Measurements from ENCODE around the gene NXN. TPM values are rescaled to one million over a fixed set of nuclear protein-coding genes. Genes with fewer than 3 reads are reported as not detected.

Gene NXN
- total and polyA plus RNA-seq, 7 donors: 33.4 to 92.5 (median 73.8) TPM

- H3K4me1 ChIP-seq: peaks cover 47% of the 10 kb centered on the region
- peak overlapping the region; percentile 23 for H3K27ac ChIP-seq
- intact Hi-C loops (cut with DNase I): no loop called here
- no peak for ATAC-seq
- TF ChIP-seq CTCF (IDR thresholded peaks at IDR 0.05): no peak
- DNase-seq: peak in 1 of 2 donors; percentile 15
- no peak overlapping the region for H3K4me3 ChIP-seq
- H3K36me3 ChIP-seq (ENCODE audit: insufficient read depth in 1 of 2, low read depth in 1 of 2): no peaks in the 10 kb centered on the region
- H3K27me3 ChIP-seq (ENCODE audit: insufficient read depth in 3 of 3, low read length in 2 of 3): no peaks in the 10 kb centered on the region
- WGBS, 3 donors: 50 to 69% (median 54%) methylated on average over 9 of the region's 9 CpGs
- no peaks in the 10 kb centered on the region for H3K9me3 ChIP-seq
These were observed 49.3 kb downstream of the NXN start for GRCh38 chr17:930258-930657.

- H3K27me3 ChIP-seq (ENCODE audit: insufficient read depth in 3 of 3, low read length in 2 of 3): no peaks in the 10 kb centered on the region
- intact Hi-C loops (cut with DNase I): no loop called here
- no peak for TF ChIP-seq CTCF (IDR thresholded peaks at IDR 0.05)
- H3K4me1 ChIP-seq: peaks cover 47% of the 10 kb centered on the region
- ATAC-seq: no peak
- H3K27ac ChIP-seq: peak overlapping the region; percentile 23
- WGBS, 3 donors: 38 to 58% (median 52%) methylated on average over 8 of the region's 8 CpGs
- H3K4me3 ChIP-seq: no peak overlapping the region
- H3K9me3 ChIP-seq: no peaks in the 10 kb centered on the region
- H3K36me3 ChIP-seq (ENCODE audit: insufficient read depth in 1 of 2, low read depth in 1 of 2): no peaks in the 10 kb centered on the region
- DNase-seq: no peak
These were observed 50.0 kb downstream of the NXN start for GRCh38 chr17:929586-929985.

- Histone ChIP-seq H3K27me3 (ENCODE audit: insufficient read depth in 3 of 3, low read length in 2 of 3) (no peaks in the 10 kb centered on the region), H3K27ac (no peak overlapping the region), H3K4me3 (no peak overlapping the region), H3K9me3 (no peaks in the 10 kb centered on the region), H3K36me3 (ENCODE audit: insufficient read depth in 1 of 2, low read depth in 1 of 2) (no peaks in the 10 kb centered on the region), H3K4me1 (peaks cover 36% of the 10 kb centered on the region)
- ATAC-seq: no peak
- DNase-seq: no peak
- 81 to 84% (median 84%) methylated on average over 17 of the region's 17 CpGs for WGBS, 3 donors
- intact Hi-C loops (cut with DNase I): no loop called here
- TF ChIP-seq CTCF (IDR thresholded peaks at IDR 0.05): no peak
These were observed 51.7 kb downstream of the NXN start for GRCh38 chr17:927611-928461.

GRCh38 chr17:925817-926216, 53.8 kb downstream of the NXN start:
- no peaks in the 10 kb centered on the region for H3K9me3 ChIP-seq
- WGBS, 3 donors: 81 to 86% (median 85%) methylated on average over 6 of the region's 6 CpGs
- H3K4me1 ChIP-seq: peaks cover 27% of the 10 kb centered on the region
- no peaks in the 10 kb centered on the region for H3K36me3 ChIP-seq (ENCODE audit: insufficient read depth in 1 of 2, low read depth in 1 of 2)
- ATAC-seq (no peak), DNase-seq (no peak)
- H3K27ac ChIP-seq: no peak overlapping the region
- H3K27me3 ChIP-seq (ENCODE audit: insufficient read depth in 3 of 3, low read length in 2 of 3): no peaks in the 10 kb centered on the region
- intact Hi-C loops (cut with DNase I): no loop called here
- no peak for TF ChIP-seq CTCF (IDR thresholded peaks at IDR 0.05)
- H3K4me3 ChIP-seq: no peak overlapping the region

All from psoas muscle (tissue), 8 donors.